Thoracic aorta (tissue), 2 donors: Measurements from ENCODE around the gene ITPR3. TPM values are rescaled to one million over a fixed set of nuclear protein-coding genes. Genes with fewer than 3 reads are reported as not detected.

ENCODE experiments used
- ATAC-seq: fragments of 150-250 bp; one replicate; pipeline ENCODE4 v1.8.0; 2017; ENCODE audit warnings: low read depth; ENCODE audit not compliant: insufficient number of reproducible peaks, low FRiP score
- DNase-seq: peaks from one replicate; pipeline ENCODE4 v3.0.0-alpha.2; 2020; ENCODE audit warnings: low spot score
- H3K27ac ChIP-seq, 2 donors: fragments of 200-600 bp; sonication (generic); 1 replicate in 1 of 2; 2 replicates in 1 of 2; pipeline ENCODE4 v1.5.1; 2016; ENCODE audit warnings: mild to moderate bottlenecking in 2 of 2, moderate library complexity in 2 of 2
- H3K27me3 ChIP-seq: fragments of 200-600 bp; sonication (generic); replicated peaks from 2 replicates; pipeline ENCODE4 v1.6.0; 2016; ENCODE audit warnings: mild to moderate bottlenecking; ENCODE audit not compliant: insufficient read depth
- H3K36me3 ChIP-seq: fragments of 200-600 bp; sonication (generic); one replicate; pipeline ENCODE4 v1.5.1; 2016
- H3K4me1 ChIP-seq, 2 donors: fragments of 200-600 bp; sonication (generic); 1 replicate in 1 of 2; 2 replicates in 1 of 2; pipeline versions ENCODE4 v1.5.1 to v1.6.0; 2016; ENCODE audit warnings: low read depth in 2 of 2, mild to moderate bottlenecking in 1 of 2; ENCODE audit not compliant: control insufficient read depth in 1 of 2
- H3K4me3 ChIP-seq: fragments of 200-600 bp; sonication (generic); 2 replicates; pipeline ENCODE4 v1.5.1; 2016; ENCODE audit warnings: mild to moderate bottlenecking
- H3K9me3 ChIP-seq: fragments of 200-600 bp; sonication (generic); 2 replicates; pipeline ENCODE4 v1.5.1; 2016
- total RNA-seq, 2 donors: library from RNA; depleted of rRNA; stranded (reverse); fragments of >200 nt; gene quantifications; one replicate each; pipeline versions ENCODE4 v1.1.0 to v1.2.3, GENCODE V29; 2016
- TF ChIP-seq, protein P1 (sequence below): fragments of 200-600 bp; sonication (generic); IDR thresholded peaks from one replicate; pipeline ENCODE4 v1.5.1; 2019; ENCODE audit warnings: antibody characterized with exemption

ITPR3 gene
- total RNA-seq, 2 donors from 2014 or later, result 15.2 to 21.2 TPM

DNA sequence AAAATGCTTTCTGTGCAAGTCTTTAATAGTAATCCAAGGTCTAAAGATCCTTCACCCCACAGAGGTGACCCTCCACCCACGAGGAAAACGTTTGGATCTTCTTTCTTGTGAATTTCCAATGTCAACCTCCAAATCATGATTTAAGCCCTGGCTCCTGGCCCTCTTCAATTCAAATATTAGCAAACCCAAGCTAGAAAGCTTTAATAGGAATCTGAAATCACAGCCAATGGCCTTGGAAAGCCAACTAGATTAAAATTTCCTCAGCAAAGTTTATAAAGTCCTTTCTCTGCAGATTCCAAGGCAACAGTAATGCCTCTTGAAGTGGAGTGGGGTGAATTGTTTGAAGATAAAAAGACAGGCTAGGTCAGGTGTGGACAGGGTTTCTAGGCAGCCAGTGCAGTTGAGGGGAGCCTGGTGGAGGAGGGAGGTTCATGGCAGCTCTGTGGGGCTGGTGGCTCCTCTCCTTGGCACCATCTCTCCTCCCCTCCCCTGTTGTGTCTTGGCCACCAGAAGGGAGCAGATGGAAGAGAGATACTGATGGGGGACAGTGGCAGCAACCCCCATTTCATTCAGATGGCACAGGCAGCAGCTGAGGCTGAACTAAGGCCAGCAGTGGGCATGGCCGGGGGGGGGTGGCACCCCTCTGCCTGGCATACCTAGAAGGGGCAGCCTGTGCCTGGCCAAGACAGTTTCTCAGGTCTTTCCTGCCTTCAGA lies 102.4 kb downstream of the ITPR3 start:
- TF ChIP-seq, protein P1, sequence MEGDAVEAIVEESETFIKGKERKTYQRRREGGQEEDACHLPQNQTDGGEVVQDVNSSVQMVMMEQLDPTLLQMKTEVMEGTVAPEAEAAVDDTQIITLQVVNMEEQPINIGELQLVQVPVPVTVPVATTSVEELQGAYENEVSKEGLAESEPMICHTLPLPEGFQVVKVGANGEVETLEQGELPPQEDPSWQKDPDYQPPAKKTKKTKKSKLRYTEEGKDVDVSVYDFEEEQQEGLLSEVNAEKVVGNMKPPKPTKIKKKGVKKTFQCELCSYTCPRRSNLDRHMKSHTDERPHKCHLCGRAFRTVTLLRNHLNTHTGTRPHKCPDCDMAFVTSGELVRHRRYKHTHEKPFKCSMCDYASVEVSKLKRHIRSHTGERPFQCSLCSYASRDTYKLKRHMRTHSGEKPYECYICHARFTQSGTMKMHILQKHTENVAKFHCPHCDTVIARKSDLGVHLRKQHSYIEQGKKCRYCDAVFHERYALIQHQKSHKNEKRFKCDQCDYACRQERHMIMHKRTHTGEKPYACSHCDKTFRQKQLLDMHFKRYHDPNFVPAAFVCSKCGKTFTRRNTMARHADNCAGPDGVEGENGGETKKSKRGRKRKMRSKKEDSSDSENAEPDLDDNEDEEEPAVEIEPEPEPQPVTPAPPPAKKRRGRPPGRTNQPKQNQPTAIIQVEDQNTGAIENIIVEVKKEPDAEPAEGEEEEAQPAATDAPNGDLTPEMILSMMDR, result no peak
- Histone ChIP-seq H3K4me1 (no peaks in the 10 kb centered on the region), H3K9me3 (no peaks in the 10 kb centered on the region), H3K27ac (no peak overlapping the region), H3K4me3 (no peak overlapping the region), H3K27me3 (no peaks in the 10 kb centered on the region), H3K36me3 (no peaks in the 10 kb centered on the region)
- DNase-seq (no peak), ATAC-seq (no peak)

DNA sequence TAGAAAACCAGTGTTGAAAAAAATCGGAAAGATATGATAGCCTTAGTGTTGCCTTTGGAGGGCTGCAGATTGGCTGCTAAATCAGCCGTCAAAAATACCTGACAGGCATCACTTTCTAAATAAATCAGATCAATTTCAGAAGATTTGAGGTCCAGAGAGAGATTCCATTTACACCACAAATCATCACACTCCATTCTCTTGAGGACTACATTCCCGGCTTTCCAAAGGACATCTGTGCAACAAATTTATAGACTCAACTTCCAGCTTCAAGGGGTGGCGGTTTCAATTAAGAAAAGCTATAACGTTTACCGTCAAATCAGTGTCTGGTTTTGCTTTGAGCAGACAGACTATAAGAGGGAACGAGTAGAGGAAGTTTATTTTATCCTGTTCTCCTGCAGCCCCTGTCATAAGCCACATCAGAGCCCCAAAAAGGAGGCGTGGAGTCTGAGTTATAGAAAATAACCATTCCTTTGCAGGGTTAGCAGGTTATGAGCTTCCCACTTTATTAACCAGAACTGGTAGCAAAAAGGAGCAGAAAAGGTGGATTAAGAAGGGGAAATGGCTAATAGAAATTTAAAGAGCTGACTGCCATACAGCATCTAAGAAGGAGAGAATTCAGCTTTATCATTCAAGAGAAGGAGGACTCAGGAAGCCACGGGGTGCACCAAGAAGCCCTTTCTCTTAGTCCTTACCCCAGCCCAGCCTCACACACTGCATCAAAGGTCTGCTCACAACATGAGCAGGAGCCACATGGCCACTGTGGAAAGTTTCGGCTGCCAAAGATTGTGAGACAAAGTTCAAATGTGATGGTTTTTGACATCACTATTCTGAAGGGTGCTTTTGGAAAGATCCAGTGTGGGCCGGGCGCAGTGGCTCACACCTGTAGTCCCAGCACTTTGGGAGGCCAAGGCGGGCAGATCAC lies 103.2 kb downstream of the ITPR3 start:
- no peak for ATAC-seq

DNA sequence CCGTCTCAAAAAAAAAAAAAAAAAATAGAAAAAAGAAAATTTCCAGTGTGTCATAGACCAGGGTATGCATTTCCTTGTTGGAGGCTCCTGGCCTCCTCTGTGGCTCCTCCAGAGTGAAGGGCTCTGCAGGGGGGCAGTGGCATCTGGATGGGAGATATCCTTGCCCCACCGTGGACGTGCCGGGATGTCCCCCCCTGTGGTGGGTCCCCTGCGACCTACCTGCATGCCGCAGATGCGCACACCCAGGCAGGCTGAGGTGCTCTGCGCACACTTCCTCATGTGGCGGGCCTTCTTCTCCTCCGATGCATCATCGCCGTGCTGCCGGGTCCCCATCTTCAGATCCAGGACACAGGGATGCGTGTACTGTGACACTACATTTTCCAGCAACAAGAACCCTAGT lies 104.1 kb downstream of the ITPR3 start:
- Histone ChIP-seq H3K9me3 (no peaks in the 10 kb centered on the region), H3K4me1 (no peaks in the 10 kb centered on the region), H3K4me3 (no peak overlapping the region), H3K27ac (no peak overlapping the region), H3K27me3 (no peaks in the 10 kb centered on the region), H3K36me3 (no peaks in the 10 kb centered on the region)
- DNase-seq (no peak), ATAC-seq (no peak)
- TF ChIP-seq, protein P1, result no peak

More for the DNA sequence above, 103.2 kb downstream of the ITPR3 start:
- Histone ChIP-seq H3K9me3 (no peaks in the 10 kb centered on the region), H3K27ac (no peak overlapping the region), H3K36me3 (no peaks in the 10 kb centered on the region), H3K4me1 (no peaks in the 10 kb centered on the region), H3K27me3 (no peaks in the 10 kb centered on the region), H3K4me3 (no peak overlapping the region)
- DNase-seq, result no peak
- TF ChIP-seq, protein P1, result no peak

DNA sequence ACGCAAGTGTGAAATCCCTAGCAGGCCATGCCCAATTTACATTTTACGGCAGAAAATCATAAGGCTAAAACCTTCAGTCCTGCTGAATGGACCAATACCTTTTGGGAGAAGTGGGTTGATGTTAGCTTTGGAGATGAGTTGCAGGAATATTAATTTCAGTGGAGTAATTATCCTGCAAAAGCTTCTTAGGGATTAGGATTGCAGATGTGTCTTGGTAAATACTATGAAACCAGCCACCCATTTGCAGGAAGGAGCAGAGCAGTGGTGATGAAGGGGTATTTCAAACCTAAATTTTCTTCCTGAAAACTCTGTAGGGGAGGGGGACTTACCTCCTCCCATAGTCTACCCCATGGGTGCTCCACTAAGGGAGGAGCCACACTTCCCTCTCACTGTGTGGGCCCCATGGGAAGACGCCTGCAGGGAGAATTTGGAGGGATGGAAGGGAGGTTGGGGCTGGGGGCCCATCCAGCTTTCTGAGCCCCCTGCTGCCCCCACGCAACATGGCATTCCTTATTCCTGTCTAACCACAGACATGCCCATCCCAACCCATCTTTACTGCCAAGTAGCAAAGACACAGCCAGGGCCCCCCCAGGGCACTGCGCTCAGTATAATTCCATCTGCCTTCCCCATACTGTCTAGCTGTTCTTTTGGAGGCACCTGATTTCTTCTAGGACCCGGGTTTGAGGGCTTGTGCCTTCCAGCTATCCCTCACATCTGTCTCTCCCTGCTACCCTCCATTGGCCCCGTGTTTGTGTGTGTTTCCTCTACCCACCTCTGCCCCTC lies 105.0 kb downstream of the ITPR3 start:
- no peaks in the 10 kb centered on the region for H3K4me1 ChIP-seq
- DNase-seq (no peak), ATAC-seq (no peak)
- no peaks in the 10 kb centered on the region for H3K9me3 ChIP-seq
- no peaks in the 10 kb centered on the region for H3K36me3 ChIP-seq
- TF ChIP-seq, protein P1, result no peak
- H3K27me3 ChIP-seq, result no peaks in the 10 kb centered on the region
- H3K4me3 ChIP-seq, result no peak overlapping the region
- H3K27ac ChIP-seq, result no peak overlapping the region
